Hepatocyte (in vitro differentiated cells): ENCODE data around the gene SORCS2. TPM values are rescaled to one million over a fixed set of nuclear protein-coding genes. Genes with fewer than 3 reads are reported as not detected.

Experiments used
- DNase-seq: peaks from one replicate; pipeline ENCODE4 v3.0.0-alpha.2; 2016; ENCODE audit warnings: low spot score
- H2AFZ ChIP-seq: fragments of 200-600 bp; sonication (generic); 2 replicates; pipeline ENCODE4 v1.6.0; 2016; ENCODE audit warnings: antibody characterized with exemption, mild to moderate bottlenecking
- H3K27ac ChIP-seq: fragments of 200-600 bp; sonication (generic); 2 replicates; pipeline ENCODE4 v1.5.1; 2016; ENCODE audit warnings: mild to moderate bottlenecking
- H3K27me3 ChIP-seq: fragments of 200-600 bp; sonication (generic); 2 replicates; pipeline ENCODE4 v1.6.1; 2016
- H3K36me3 ChIP-seq: fragments of 200-600 bp; sonication (generic); replicated peaks from 2 replicates; pipeline ENCODE4 v1.5.1; 2016; ENCODE audit warnings: low read depth; ENCODE audit not compliant: insufficient read depth
- H3K4me1 ChIP-seq: fragments of 200-600 bp; sonication (generic); 2 replicates; pipeline ENCODE4 v1.5.1; 2016; ENCODE audit warnings: mild to moderate bottlenecking, moderate library complexity; ENCODE audit not compliant: insufficient read depth
- H3K4me2 ChIP-seq: fragments of 200-600 bp; sonication (generic); 2 replicates; pipeline ENCODE4 v1.6.0; 2016
- H3K4me3 ChIP-seq: fragments of 200-600 bp; sonication (generic); 2 replicates; pipeline ENCODE4 v1.5.1; 2016; ENCODE audit warnings: mild to moderate bottlenecking
- H3K79me2 ChIP-seq: fragments of 200-600 bp; sonication (generic); 2 replicates; pipeline ENCODE4 v1.6.0; 2017; ENCODE audit warnings: mild to moderate bottlenecking
- H3K9me2 ChIP-seq: fragments of 200-600 bp; sonication (generic); replicated peaks from 2 replicates; pipeline ENCODE4 v1.6.0; 2017; ENCODE audit warnings: mild to moderate bottlenecking; ENCODE audit not compliant: insufficient read depth
- H3K9me3 ChIP-seq: fragments of 200-600 bp; sonication (generic); 2 replicates; pipeline ENCODE4 v1.5.1; 2016; ENCODE audit warnings: low read depth, mild to moderate bottlenecking
- H4K20me1 ChIP-seq: fragments of 200-600 bp; sonication (generic); 2 replicates; pipeline ENCODE4 v1.6.0; 2016; ENCODE audit warnings: mild to moderate bottlenecking; ENCODE audit not compliant: insufficient read depth, poor library complexity, severe bottlenecking
- EZH2 ChIP-seq: fragments of 200-600 bp; sonication (generic); IDR thresholded peaks from 2 replicates; pipeline ENCODE4 v1.6.1; 2016; ENCODE audit warnings: antibody characterized with exemption, mild to moderate bottlenecking, borderline replicate concordance
- EZH2phosphoT487 ChIP-seq: fragments of 200-600 bp; sonication (generic); IDR thresholded peaks from one replicate; pipeline ENCODE4 v1.6.1; 2018; ENCODE audit warnings: antibody characterized with exemption, mild to moderate bottlenecking, low read depth, moderate library complexity; ENCODE audit not compliant: unreplicated experiment, severe bottlenecking
- WGBS: methylation state at CpG from one replicate; pipeline ENCODE4 v1.1.6; 2016; ENCODE audit warnings: low lambda C conversion rate; ENCODE audit errors: missing lambda C conversion rate; 5-methylcytosine and 5-hydroxymethylcytosine counted together
- polyA plus RNA-seq: library from polyadenylated mRNA; unstranded; fragments of >200 nt; fragmentation: Nextera tagmentation; extraction: Ambion mirVana; gene quantifications from 2 replicates; pipeline ENCODE4 v1.2.1, GENCODE V29; 2016
- total RNA-seq: library from RNA; depleted of rRNA; stranded (reverse); fragments of >200 nt; gene quantifications from 2 replicates; pipeline ENCODE4 v1.2.3, GENCODE V29; 2014
- TF ChIP-seq, protein P1 (sequence below): fragments of 200-600 bp; sonication (generic); IDR thresholded peaks from 2 replicates; pipeline ENCODE4 v1.5.1; 2016; ENCODE audit warnings: antibody characterized with exemption, mild to moderate bottlenecking; ENCODE audit not compliant: poor library complexity

Gene SORCS2
- total RNA-seq, result 1.6 and 2.4 TPM in 2 replicates
- polyA plus RNA-seq, result 1.1 and 4.8 TPM in 2 replicates

DNA sequence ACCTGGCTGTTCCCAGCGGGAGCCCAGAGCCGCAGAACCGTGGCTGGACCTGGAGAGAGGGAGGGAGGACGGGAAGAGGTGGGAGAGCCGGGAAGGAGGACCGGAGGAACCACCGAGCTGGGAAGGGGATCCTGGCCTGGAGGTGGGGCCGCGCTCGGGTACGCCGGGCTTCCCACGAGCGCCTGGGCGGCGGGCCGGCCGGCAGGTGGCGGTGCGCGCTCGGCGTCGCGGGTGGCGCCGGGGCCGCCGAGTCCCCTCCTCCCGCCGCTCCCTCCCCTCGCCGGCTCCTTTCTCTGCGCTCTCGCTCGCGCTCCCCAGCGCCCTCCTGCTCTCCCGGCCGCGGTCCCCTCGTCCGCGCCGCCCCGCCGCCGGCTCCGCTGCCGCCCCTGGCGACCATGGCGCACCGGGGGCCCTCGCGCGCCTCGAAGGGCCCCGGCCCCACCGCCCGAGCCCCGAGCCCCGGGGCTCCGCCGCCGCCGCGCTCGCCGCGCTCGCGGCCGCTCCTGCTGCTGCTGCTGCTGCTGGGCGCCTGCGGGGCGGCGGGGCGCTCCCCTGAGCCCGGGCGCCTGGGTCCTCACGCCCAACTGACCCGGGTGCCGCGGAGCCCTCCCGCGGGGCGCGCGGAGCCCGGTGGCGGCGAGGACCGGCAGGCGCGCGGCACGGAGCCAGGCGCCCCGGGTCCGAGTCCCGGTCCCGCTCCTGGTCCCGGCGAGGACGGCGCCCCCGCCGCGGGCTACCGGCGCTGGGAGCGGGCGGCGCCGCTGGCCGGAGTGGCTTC lies at the start of gene SORCS2:
SORCS2 (plus strand) TSS at position 287 of the 778 bp plus-strand sequence.
- Histone ChIP-seq H3K4me3 (peak within 1 kb of the TSS; percentile 26), H3K9me3 (no peaks in the 10 kb centered on the region), H3K9me2 (no peaks in the 10 kb centered on the region), H4K20me1 (no peaks in the 10 kb centered on the region), H3K4me1 (peaks cover 7% of the 10 kb centered on the region), H2AFZ (peak within 1 kb of the TSS; percentile 40), H3K4me2 (peak within 1 kb of the TSS; percentile 92), H3K27ac (no peak within 1 kb of the TSS), H3K36me3 (no peaks in the 10 kb centered on the region), H3K27me3 (peaks cover 51% of the 10 kb centered on the region), H3K79me2 (no peaks in the 10 kb centered on the region)
- 1% methylated on average over 59 of the region's 116 CpGs for WGBS
- peak; percentile 91 for DNase-seq
- no peak for TF ChIP-seq EZH2
- TF ChIP-seq, protein P1, sequence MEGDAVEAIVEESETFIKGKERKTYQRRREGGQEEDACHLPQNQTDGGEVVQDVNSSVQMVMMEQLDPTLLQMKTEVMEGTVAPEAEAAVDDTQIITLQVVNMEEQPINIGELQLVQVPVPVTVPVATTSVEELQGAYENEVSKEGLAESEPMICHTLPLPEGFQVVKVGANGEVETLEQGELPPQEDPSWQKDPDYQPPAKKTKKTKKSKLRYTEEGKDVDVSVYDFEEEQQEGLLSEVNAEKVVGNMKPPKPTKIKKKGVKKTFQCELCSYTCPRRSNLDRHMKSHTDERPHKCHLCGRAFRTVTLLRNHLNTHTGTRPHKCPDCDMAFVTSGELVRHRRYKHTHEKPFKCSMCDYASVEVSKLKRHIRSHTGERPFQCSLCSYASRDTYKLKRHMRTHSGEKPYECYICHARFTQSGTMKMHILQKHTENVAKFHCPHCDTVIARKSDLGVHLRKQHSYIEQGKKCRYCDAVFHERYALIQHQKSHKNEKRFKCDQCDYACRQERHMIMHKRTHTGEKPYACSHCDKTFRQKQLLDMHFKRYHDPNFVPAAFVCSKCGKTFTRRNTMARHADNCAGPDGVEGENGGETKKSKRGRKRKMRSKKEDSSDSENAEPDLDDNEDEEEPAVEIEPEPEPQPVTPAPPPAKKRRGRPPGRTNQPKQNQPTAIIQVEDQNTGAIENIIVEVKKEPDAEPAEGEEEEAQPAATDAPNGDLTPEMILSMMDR, result peak; percentile 60
- no peak for TF ChIP-seq EZH2phosphoT487

DNA sequence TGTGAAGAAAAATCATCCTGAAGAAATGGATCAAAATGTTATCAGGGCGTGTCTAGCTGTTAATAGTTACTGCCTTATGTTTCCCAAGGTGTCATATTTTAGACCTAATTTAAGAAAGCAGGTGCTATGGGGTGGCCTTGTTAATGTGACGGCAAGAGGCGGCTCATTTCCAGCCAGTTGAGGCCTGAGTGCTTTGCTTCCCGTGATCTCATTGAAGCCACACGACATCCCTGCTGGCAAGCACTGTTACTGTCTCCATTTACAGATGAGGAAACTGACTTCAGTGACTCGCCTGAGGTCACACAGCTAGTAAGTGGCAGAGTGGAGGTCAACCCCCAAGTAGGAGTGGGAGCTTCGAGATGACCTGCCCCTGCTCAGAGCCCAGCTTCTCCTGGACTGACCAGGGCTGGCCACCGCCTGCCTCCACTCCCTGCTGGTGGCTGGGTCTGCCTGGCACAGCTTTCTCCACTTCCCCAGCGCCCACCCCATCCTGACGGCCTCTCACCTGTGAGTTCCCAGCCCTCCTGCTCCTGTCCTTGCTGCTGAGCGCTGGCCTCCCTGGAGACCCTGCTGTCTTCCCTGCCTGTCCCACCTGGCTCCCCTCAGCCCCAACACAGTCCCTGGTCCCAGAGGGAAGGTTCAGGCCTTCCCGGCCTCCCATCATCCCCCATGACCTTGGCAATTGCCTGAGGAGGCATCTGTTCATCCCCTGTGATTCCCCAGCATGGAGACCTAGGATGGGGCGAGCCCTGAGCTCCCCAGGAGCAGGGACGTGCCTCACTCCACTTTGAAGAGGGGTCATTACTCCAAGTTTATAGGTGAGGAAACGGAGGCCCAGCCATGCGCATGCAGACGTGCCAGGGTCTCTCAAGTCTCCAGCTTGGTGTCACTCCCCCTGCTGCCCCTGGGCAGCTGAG lies 47.7 kb upstream of the SORCS2 start:
- H3K27me3 ChIP-seq, result no peaks in the 10 kb centered on the region
- no peaks in the 10 kb centered on the region for H3K36me3 ChIP-seq
- no peaks in the 10 kb centered on the region for H3K79me2 ChIP-seq
- no peak overlapping the region for H3K27ac ChIP-seq
- peaks cover 5% of the 10 kb centered on the region for H3K4me1 ChIP-seq
- no peaks in the 10 kb centered on the region for H4K20me1 ChIP-seq
- H3K9me2 ChIP-seq, result no peaks in the 10 kb centered on the region
- H3K4me2 ChIP-seq, result no peak overlapping the region
- no peak for DNase-seq
- TF ChIP-seq, protein P1, result no peak
- TF ChIP-seq EZH2phosphoT487 (no peak), EZH2 (no peak)
- H3K9me3 ChIP-seq, result no peaks in the 10 kb centered on the region
- 93% methylated on average over 17 of the region's 17 CpGs for WGBS
- no peak overlapping the region for H2AFZ ChIP-seq
- H3K4me3 ChIP-seq, result no peak overlapping the region

DNA sequence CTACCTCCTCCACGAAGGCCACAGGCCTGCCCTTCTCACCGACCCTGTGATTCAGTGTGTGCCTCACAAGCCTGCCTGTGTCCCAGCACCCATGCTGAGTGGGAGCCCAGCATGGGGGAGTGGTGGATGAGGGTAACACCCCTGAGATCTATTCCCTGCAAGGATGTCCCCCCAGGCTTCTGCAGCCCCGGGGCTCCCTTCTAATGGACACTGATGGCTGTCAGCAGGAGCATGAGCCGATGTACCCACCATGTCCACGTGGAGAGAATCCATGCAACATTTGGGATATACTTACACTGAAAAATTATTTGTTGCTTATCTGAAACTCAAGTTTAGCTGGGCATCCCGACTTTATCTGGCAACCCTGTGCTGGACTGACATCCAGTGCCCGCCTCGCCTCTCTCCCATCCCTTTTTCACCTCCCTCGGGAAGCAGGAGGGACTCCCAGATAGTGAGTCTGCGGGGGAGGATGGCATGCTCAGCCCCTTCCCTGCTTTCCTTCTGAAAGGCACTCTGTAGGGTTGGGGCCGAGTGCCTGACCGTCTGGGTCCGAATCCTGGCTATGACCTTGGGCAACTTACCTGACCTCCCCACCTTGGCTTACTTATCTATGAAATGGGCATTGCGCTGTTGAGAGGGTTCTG lies 46.9 kb upstream of the SORCS2 start:
- Histone ChIP-seq H3K4me2 (no peak overlapping the region), H3K9me2 (no peaks in the 10 kb centered on the region), H3K79me2 (no peaks in the 10 kb centered on the region), H3K36me3 (no peaks in the 10 kb centered on the region), H3K9me3 (no peaks in the 10 kb centered on the region), H2AFZ (no peak overlapping the region), H3K27me3 (no peaks in the 10 kb centered on the region), H4K20me1 (no peaks in the 10 kb centered on the region), H3K27ac (no peak overlapping the region), H3K4me1 (no peaks in the 10 kb centered on the region), H3K4me3 (no peak overlapping the region)
- no peak for DNase-seq
- no peak for TF ChIP-seq EZH2phosphoT487
- TF ChIP-seq EZH2, result no peak
- TF ChIP-seq, protein P1, result no peak
- WGBS, result 87% methylated on average over 14 of the region's 14 CpGs
